SKM-1 treated with dmso at 0.1 percent for 144 hours (cell line): ENCODE measurements around the gene ALOX15B.
"Not testable (repeated sequence)": the region's sequence is repeated elsewhere in the genome, so short reads cannot be mapped to it uniquely, and the experiment has no call there.

ENCODE experiments used
- DNase-seq: peaks from one replicate; lab custom pipeline; 2025; ENCODE audit not compliant: unreplicated experiment; lab: John Stamatoyannopoulos, UW

ALOX15B gene

GRCh38 chr17:8077939-8078338 lies 39.1 kb downstream of the ALOX15B start:
- not testable (repeated sequence) for DNase-seq

- DNase-seq = peak; percentile 13
Measured at GRCh38 chr17:8079291-8080207, 40.7 kb downstream of the ALOX15B start.

- no peak for DNase-seq
Measured at GRCh38 chr17:8080208-8080798, 41.4 kb downstream of the ALOX15B start.

GRCh38 chr17:8080799-8081219 lies 42.0 kb downstream of the ALOX15B start:
- no peak for DNase-seq

GRCh38 chr17:8081876-8082275 lies 43.0 kb downstream of the ALOX15B start:
- no peak for DNase-seq

- DNase-seq = no peak
Measured at GRCh38 chr17:8082292-8082691, 43.4 kb downstream of the ALOX15B start.

GRCh38 chr17:8084250-8084649 lies 45.4 kb downstream of the ALOX15B start:
- no peak for DNase-seq

- DNase-seq = no peak
Measured at GRCh38 chr17:8087075-8087951, 48.5 kb downstream of the ALOX15B start, which contains the start of gene ALOX12B. Gene ALOX12B, minus strand, starts transcription at chr17:8087716. Its CDS starts 274 bp downstream, at chr17:8087442.

- DNase-seq = no peak
Measured at GRCh38 chr17:8087952-8088230, 49.0 kb downstream of the ALOX15B start.

GRCh38 chr17:8089728-8090127 lies 50.9 kb downstream of the ALOX15B start:
- no peak for DNase-seq

- no peak for DNase-seq
Measured at GRCh38 chr17:8091033-8091687, 52.3 kb downstream of the ALOX15B start.

GRCh38 chr17:8095361-8095760 lies 56.5 kb downstream of the ALOX15B start:
- no peak for DNase-seq

- no peak for DNase-seq
Measured at GRCh38 chr17:8096541-8096940, 57.7 kb downstream of the ALOX15B start.
